GM20431 (cell line): ENCODE results near the gene C10orf120.

Experiments
- in situ Hi-C: fragments of 300-500 bp; cut with MseI, MboI; formaldehyde crosslinking; loops from one replicate; pipeline ENCODE4 v1.15.0; 2020; ENCODE audit warnings: low sequenced_read_pairs; ENCODE audit not compliant: unreplicated experiment

C10orf120 gene

DNA sequence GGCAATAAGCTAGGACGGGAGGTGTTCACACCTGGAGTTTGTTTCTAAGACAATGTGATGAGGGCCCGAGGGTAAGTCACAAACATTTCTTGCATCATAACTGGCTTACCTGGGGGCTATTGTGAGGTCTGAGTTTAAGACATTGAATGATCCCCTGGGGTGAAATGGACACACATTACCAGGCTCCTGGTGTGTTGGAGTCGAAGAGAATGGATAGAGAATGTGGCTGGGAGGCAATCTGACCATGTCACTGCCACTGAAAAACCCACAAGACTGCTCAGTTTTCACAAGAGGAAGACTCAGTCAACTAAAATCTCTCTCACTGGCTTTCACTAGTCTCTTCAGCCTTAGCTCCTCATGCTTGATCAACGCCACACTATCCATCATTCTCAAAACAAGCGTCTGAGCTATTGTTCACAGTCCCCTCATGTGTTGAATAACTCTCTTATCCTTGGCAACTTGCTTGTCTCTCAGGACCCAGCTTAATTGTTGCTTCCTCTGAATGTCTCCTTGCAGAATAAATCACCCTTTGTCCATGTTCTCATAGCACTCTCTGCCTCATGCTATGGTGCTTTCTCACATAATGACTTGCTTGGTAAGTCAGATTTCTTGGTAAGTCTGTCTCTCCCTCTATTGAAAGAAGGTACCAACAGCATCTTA is at the start of gene C10orf120:
TSS of gene C10orf120 (minus strand) at position 51 of the 660 bp plus-strand sequence. CDS start 56 bp downstream, outside the sequence.
- in situ Hi-C loops: no loop called here

DNA sequence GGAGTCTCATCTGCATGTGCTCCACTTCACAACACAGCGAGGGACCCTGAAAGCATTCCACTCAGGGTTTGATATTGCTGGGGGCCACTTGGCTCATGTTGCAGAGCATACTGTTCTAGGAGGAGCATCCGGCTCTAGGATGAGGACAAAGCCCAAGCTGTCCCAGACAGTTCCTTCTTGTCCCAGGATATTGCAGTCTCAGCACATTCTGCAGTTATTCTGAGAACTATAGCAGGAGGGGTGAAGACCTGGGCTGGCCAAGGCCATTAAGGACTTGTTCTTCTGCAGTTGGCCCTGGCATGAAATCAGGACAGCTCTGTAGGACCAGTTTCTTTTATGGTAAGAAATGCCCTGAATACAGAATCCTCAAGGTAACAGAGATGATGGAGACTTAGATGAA is 48.9 kb upstream of the C10orf120 start:
- in situ Hi-C loops: no loop called here

DNA sequence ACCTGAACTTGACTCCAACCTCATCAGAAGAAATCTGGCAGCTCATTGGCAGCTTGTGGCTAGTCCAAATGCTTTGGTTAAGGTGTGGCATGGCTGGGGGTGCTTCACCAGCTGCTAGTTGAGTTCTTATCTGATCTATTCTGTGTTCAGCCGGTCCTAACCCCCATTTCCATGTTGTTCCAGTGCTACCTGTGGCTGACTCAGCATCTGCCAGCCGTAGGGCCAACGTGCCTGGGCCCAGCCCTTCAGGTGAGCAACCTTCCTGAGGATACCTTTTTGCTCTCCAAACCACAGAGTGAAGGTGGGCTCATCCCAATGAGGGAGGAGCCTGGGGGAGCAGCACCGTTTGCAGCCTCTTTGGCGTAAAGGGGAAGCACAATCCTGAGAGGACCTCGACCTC is 46.8 kb upstream of the C10orf120 start:
- in situ Hi-C loops: no loop called here

DNA sequence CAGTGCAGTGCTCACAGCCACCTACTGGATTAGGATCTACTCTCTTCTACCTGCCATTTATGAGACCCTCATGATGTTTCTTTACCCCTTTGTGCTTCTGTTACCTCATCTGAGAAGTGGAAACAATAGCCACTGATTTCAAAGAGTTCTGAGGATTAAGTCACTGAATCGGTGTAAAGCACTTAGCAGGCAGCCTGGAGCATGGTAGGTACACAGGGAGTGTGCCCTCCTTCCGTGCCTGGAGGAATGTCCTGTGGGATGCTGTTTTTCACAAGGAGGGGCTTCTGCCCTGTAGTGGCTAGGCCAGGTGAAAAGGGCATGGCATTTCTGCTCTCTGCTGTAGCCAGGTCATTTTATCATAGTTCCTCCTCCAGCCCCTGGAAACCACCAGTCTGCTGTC is 44.6 kb upstream of the C10orf120 start:
- in situ Hi-C loops: no loop called here

DNA sequence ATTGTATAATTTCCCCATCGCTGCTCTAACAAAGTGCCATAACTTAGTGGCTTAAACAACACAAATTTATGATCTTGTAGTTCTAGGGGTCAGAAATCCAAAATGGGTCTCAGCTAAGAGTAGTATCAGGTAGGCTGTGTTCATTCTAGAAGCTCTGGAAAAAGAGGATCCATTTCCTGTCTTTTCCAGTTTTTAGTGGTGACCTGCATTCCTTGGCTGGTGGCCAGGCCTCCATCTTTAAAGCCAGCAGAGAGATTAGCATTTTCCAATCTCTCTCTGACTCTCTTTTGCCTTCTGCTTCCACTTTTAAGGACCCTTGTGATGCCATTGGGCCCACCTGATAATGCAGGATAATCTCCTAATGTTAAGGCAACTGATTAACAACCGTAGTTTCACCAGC is 41.0 kb upstream of the C10orf120 start:
- in situ Hi-C loops: no loop called here

DNA sequence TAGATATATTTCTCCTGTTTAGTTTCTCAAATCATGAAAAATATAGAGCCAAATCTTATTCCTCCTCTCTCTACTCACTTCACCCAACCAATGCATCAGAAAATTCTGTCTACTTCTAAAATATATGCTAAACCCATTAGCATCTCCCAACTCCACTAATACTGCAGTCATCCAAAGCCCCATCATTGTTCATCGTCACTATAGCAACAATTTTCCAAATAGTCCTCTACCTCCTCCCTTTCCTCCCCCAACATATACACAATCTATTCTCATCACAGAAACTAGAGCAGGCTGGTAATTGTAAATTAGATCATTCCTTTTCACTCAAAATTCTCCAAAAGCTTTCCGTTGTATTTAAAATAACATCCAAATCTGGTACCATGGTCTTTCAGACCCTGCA is 38.4 kb upstream of the C10orf120 start:
- in situ Hi-C loops: no loop called here

DNA sequence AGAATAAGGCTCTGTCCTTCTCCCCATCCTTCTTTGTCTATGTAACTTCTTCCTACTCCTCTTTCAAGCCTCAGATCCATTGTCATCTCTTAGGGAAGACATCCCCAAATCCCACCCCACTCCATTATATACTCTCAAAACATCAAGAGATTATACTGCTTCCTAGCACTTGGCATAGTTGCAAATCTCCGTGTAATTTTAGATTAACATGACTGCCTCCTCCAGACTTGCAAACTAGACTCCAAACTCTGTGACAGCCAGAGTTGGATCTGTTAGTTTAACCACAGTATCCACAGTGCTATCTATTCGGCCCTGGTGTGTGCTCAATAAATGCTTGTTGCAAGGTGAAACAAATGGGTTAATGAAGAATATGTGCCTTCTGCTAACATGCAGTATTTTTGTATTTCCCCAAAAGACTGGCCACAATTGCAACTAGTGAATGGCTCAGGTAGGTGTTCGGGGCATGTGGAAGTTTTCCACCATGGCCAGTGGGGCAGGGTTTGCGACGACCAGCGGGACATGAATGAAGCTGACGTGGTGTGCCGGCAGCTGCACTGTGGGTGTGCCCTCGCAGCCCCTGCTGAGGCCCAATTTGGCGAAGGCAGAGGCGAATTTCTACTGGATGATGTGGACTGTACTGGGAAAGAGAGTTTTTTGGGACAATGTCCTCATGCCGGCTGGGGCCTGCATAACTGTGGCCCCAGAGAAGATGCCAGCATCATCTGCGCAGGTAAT is 34.5 kb upstream of the C10orf120 start:
- in situ Hi-C loops: no loop called here

DNA sequence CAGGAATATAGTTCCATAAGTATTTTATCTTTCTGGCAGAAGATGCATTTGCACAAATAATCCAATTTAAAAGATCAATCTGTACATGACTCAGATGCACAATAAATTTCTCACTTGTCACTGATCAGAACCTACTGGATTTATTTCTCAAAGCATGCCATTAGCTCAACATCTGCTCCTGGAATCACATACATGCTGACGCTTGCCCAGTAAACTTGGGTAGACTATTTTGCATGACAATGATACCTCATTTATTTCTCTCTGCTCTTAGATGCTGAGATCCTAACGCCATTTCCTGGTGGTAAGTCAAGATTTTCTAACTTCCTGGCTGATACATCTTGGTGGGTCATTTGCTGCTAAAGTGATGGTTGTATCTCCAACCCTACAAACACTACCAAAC is 33.8 kb upstream of the C10orf120 start:
- in situ Hi-C loops: no loop called here

DNA sequence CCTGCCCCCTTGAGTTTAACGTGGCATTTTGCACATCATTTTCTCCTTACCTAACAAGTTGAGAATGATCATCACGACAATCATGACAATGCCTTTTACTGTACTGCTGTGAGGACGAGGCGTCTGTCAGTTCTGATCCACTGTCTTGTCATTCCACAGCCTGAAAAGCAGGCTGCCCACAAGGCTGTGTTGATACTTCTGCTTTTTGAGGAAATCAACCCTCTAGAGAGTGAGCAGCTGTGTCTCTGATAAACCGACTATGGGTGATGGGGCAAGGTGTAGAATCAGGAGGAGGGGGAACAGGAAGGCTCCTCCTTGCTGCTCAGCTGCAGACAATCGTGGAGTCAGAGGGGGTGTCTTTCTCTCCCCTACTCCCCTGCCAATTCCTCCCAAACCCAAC is 30.6 kb upstream of the C10orf120 start:
- in situ Hi-C loops: no loop called here

DNA sequence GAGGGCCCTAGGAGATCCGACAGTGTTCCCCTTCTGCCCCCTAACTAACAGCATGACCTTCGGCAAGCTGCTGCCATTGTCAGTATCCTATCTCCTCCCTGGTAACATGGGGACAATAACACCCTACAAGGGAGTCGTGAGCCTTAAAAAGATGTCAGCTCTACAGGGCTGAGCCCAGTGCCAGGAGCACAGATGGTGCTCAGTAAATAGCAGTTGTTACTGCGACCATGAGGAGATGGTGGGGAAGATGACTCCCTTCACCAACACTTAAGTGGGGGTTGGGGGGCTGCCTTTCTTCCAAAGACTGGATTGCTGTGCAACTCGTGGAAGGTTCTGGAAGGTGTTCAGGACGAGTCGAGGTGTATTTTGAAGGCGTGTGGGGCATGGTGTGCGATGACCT is 29.5 kb upstream of the C10orf120 start:
- in situ Hi-C loops: no loop called here

DNA sequence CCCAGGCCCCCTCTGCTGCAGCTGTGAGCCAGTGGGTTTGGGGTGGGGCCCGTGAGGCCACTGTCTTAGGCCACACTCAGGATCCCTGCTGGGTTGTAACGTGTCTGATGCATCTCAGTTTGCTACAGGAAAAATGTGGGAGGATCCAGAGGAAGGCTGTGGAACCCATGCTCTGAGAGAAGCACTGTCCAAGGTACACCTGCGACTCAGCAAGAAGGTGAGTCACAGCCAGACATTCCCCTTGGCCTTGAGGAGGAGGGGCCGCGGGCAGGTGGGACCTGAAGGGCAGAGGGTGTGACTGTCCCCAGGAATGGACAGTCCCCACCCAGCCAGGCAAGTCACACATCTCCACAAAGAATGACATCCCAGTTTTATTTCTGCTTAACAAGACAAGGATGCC is 27.8 kb upstream of the C10orf120 start:
- in situ Hi-C loops: no loop called here

DNA sequence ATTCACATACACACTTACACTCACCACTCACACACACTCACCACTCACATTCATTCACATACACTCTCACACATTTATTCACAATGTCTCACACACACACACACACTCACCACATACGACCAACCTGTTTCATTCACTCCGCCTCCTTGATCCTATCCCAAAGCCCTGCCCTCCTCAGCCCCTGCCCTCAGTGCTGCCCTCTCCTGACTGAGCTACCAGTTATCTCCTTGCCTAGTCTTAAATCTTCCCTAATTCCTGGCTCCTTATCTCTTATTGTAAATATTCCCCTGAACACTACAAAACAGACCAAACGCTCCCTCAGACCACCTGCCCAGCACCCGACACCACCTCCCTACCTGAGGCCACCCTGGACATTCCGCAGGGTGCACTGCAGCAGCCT is 26.1 kb upstream of the C10orf120 start:
- in situ Hi-C loops: no loop called here

DNA sequence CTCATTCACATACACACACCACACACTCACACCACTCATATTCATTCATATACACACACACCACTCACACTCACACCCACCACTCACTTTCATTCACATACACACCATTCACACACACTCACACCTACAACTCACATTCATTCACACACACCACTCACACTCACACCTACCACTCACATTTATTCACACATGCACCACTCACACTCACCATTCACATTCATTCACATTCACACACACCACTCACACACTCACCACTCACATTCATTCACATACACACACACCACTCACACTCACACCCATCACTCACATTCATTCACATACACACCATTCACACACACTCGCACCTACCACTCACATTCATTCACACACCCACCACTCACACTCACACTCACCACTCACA is 25.4 kb upstream of the C10orf120 start:
- in situ Hi-C loops: no loop called here

DNA sequence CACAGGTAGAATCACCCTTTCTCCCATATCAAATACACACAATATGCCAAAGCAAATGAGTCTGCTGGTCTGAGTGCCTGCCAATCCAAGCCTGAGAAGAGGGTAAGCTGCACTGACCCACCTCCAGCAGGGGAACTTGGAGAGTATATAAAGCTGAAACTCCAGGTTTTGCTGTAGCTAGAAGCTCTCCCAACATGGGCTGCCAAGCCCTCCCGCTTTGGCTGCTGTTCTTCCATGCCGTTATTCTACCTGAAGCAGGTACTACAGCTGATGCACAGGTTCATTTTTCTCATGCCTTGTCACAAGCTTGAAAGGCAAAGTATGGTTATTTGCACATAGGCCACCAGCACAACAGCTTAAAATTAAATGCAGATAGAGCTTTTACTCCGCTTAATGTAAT is 21.5 kb upstream of the C10orf120 start:
- in situ Hi-C loops: no loop called here

DNA sequence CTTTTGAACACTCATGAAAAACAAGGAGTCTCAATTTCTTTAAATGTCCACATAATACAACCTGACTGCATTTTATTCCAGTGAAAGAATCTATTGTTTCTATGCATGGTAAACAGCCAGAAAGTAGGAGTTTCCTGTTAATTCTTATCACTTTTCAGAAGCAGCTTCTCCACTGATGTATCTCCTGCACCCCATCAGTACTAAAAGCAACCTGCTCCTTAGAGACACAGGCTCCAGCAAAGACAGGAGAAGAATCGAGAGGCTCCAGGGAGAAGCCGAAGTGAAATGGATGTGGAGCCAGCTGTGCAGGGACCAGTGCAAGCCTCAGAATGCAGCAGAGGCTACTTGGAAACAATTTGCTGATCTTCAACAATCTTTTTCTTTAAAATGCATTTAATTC is 16.4 kb upstream of the C10orf120 start:
- in situ Hi-C loops: no loop called here

DNA sequence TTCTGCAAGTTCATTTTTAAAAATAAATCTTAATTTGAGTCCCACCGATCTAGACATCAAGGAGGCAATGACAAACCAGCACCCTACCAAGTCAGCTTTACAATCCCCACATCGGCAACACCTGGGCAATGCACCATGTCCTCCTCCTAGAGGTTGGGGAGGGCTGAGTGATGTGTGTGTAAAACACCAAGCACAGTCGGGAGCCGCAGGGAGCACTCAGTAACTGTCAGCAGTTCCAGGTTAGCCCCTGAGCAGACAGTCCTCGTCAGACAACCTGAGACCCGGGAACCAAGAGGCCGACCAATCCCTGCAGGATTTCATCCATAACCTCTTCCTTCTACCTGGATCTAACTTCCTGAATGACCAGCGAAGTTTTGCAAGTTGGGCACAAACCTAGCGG is 15.9 kb upstream of the C10orf120 start:
- in situ Hi-C loops: no loop called here

DNA sequence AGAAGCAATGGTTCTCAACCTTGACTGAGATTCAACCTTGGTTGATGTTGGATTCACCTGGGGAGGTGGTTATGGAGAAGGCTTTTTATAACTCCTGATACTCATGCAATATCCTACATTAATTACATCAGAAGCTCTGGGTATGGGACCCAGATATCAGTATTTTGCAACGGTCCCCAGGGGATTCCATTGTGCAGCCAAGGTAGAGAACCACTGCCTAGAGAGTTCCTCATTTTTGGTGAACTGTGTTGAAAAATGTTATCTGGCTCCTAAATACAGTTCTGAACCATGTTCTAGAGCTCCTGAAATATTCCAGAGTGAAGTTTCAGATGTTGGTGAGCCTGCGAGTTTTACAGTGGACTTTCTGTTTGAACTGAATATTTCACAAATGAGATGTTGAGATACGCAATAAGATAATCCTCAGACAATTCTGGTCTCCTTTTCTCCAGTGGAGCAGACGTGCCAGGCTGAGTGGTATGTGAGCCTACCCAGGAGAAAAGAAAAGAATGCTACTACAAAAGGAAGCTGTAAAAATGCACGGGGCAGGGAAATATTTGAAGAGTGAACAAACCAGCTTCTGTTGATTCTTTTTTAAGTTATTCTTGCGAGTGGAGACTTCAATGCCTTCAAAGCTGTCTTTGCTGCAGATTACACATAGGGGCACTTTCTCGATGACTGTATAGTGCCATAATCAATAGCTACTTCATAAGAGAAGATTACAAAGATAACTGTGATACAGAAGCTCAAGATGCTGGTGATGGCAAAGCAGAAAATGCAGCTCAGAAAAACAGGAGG is 13.6 kb upstream of the C10orf120 start:
- in situ Hi-C loops: no loop called here

DNA sequence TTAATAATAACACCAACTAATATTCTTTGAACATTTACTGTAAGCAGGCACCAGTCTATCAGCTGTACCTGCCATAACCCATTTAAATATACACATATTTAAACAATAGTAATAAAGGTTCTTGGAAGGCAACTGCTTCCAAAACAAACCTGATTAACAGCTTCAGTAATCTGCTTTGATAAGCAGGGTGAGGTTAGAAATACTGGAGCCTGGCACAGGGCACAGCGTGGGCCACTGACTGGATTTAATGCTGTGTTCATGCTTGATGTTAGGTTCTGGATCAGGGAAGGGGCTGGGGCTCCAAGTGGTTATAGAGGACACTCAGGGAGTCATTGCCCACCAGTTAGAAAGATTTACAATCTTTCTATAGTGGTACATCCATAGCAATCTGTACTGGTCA is 10.9 kb upstream of the C10orf120 start:
- in situ Hi-C loops: no loop called here

DNA sequence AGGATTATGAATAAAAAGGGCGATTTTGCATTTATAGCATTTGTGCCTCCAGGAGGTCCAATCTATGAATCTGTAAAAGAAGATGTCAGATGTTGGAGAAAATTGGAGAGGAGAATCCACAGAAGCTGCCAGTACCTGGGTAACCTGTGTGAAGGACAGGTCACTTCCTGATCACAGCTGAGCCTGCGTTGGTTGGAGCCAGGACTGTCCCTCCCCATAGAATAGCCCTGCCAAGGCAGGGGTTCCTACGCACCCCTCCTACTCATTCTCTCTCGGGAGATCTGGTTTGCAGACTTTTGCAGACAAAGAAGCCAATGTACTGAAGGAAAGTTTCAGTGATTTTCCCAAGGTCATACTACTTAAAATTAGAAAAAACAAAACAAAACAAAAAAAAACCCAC is 10.3 kb upstream of the C10orf120 start:
- in situ Hi-C loops: no loop called here

DNA sequence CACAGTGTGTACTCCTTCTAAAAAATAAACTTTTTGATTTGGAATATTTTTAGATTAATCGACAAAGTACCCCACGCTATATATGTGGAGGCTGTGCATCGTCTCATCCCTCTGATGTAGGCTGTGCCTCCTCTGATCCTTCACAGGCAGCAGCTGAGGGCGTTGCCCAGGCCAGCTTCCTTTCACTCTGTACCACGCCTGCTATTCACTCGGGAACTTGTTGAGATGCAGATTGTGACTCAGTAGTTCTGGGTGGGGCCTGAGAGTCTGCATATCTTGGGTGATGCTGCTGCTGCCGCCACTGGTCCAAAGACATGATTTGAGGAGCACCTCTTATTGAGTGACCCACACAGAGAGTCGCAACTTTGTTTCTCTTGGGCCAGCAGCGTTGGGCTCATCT is 7.9 kb upstream of the C10orf120 start:
- in situ Hi-C loops: no loop called here

DNA sequence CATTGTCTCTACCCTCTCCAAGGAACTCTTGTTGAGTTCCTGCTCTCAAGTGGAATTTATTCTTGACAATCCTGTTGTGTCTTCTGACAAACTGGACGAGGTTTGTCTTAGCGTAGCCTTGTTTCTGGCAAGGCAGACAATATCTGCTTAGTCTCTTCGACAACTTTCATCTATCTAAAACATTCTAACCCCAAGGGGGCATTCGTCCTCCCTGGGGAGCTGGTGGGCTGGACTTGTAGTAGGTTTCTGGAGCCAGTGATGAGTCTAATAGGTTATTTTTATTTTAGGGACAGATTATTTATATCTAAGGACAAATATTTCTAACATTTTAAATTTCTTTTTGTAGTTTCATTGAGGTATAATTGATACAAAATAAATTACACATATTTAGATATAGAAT is 7.3 kb upstream of the C10orf120 start:
- in situ Hi-C loops: no loop called here
